ENCODE results near the gene NBPF26. TPM values are rescaled to one million over a fixed set of nuclear protein-coding genes. Genes with fewer than 3 reads are reported as not detected.
"Not testable (repeated sequence)": the region's sequence is repeated elsewhere in the genome, so short reads cannot be mapped to it uniquely, and the experiment has no call there.

NBPF26 gene
- polyA plus RNA-seq, 3 donors, result 13.9 to 19.1 (median 15.3) TPM

- DNase-seq (ENCODE audit: extremely low read depth in 1 of 11, low read depth in 9 of 11, low spot score in 4 of 11), result not testable (repeated sequence)
These were observed 125.9 kb downstream of the NBPF26 start for GRCh38 chr1:120849400-120850286.

- DNase-seq (ENCODE audit: extremely low read depth in 1 of 11, low read depth in 9 of 11, low spot score in 4 of 11), result peak in 8 of 11 donors; percentile 4 to 52 (median 8)
These were observed 126.5 kb downstream of the NBPF26 start for GRCh38 chr1:120850287-120850536.

GRCh38 chr1:120850537-120851421, 127.0 kb downstream of the NBPF26 start:
- peak in 10 of 11 donors; percentile 54 to 92 (median 81) for DNase-seq (ENCODE audit: extremely low read depth in 1 of 11, low read depth in 9 of 11, low spot score in 4 of 11)

- DNase-seq (ENCODE audit: extremely low read depth in 1 of 11, low read depth in 9 of 11, low spot score in 4 of 11), result not testable (repeated sequence)
These were observed 134.4 kb downstream of the NBPF26 start for GRCh38 chr1:120858144-120858543.

GRCh38 chr1:120859615-120860234, 136.0 kb downstream of the NBPF26 start:
- not testable (repeated sequence) for DNase-seq (ENCODE audit: extremely low read depth in 1 of 11, low read depth in 9 of 11, low spot score in 4 of 11)

- DNase-seq (ENCODE audit: extremely low read depth in 1 of 11, low read depth in 9 of 11, low spot score in 4 of 11), result not testable (repeated sequence)
These were observed 154.5 kb downstream of the NBPF26 start for GRCh38 chr1:120878206-120878605.

- DNase-seq (ENCODE audit: extremely low read depth in 1 of 11, low read depth in 9 of 11, low spot score in 4 of 11), result not testable (repeated sequence)
These were observed 156.3 kb downstream of the NBPF26 start for GRCh38 chr1:120880056-120880455.

GRCh38 chr1:120881934-120882333, 158.2 kb downstream of the NBPF26 start:
- DNase-seq (ENCODE audit: extremely low read depth in 1 of 11, low read depth in 9 of 11, low spot score in 4 of 11), result not testable (repeated sequence)

Other genes starting within 250 kb of the NBPF26 start
- gene PPIAL4A, start 165.8 kb downstream of the NBPF26 start, polyA plus RNA-seq (ENCODE audit: insufficient read length in 3 of 3), result under 1 TPM in 1 of 3 donors, not detected in 2; 0.37 TPM